K562 (cell line): Measurements from ENCODE around the gene ARMC2. TPM values are rescaled to one million over a fixed set of nuclear protein-coding genes. Genes with fewer than 3 reads are reported as not detected.
"Not testable (repeated sequence)": the region's sequence is repeated elsewhere in the genome, so short reads cannot be mapped to it uniquely, and the experiment has no call there.

ENCODE experiments used
- ATAC-seq: fragments of 200-7000 bp; cut with Tn5 transposase; 3 replicates; pipeline ENCODE4 v1.9.1; 2020; ENCODE audit warnings: moderate library complexity
- BruUV-seq: library from RNA; stranded (reverse); fragments of 400-500 nt; replicated peaks from 2 replicates; lab custom pipeline; 2021; lab: Mats Ljungman, UMichigan
- CTCF ChIA-PET: fragments of 300-600 bp; formaldehyde crosslinking; extraction: SDS; loops from one replicate; lab custom pipeline; 2021; ENCODE audit warnings: low intra/inter-chr PET ratio; lab: Yijun Ruan, JAX
- POLR2A ChIA-PET: fragments of 300-600, 350-650 bp; sonication (Branson Sonifier 250); formaldehyde crosslinking; extraction: SDS; loops from one replicate; lab custom pipeline; 2021; ENCODE audit warnings: antibody characterized with exemption, inconsistent platforms; lab: Yijun Ruan, JAX
- DNase-seq, 4 experiments: peaks; one replicate each; pipeline versions ENCODE4 v3.0.0 to v3.0.0-alpha.2; 2011 to 2018; ENCODE audit warnings: low spot score in 3 of 4, mixed read lengths in 3 of 4; ENCODE audit errors: extremely low read depth in 1 of 4
- FAIRE-seq: peaks from 2 replicates; lab custom pipeline; 2011; peaks lifted over from hg19 to GRCh38; lab: Jason Lieb, UNC
- H2AFZ ChIP-seq: 2 replicates; pipeline ENCODE4 v1.6.0; 2011; ENCODE audit warnings: low read depth, low read length, control low read depth, inconsistent platforms
- H3K27ac ChIP-seq: fragments of 200-600 bp; 3 replicates; pipeline ENCODE4 v1.8.0; 2011; ENCODE audit warnings: low read depth, mild to moderate bottlenecking, control low read depth, inconsistent platforms, low read length, moderate library complexity, mixed read lengths; ENCODE audit errors: extremely low read depth
- H3K27me3 ChIP-seq, 2 experiments: fragments of 300-600 bp in 1 of 2; 2 replicates in 1 of 2; 3 replicates in 1 of 2; pipeline versions ENCODE4 v1.6.0 to v1.8.0; 2011; ENCODE audit warnings: inconsistent platforms in 2 of 2, low read length in 2 of 2, mild to moderate bottlenecking in 1 of 2, mixed read lengths in 1 of 2, moderate library complexity in 1 of 2; ENCODE audit not compliant: control insufficient read depth in 2 of 2, insufficient read depth in 2 of 2
- H3K36me3 ChIP-seq: fragments of 300-600 bp; 3 replicates; pipeline ENCODE4 v1.8.0; 2011; ENCODE audit warnings: mild to moderate bottlenecking, low read length, inconsistent platforms; ENCODE audit not compliant: control insufficient read depth, insufficient read depth
- H3K4me1 ChIP-seq, 2 experiments: fragments of 200-600 bp in 1 of 2; replicated peaks in 1 of 2; 2 replicates in 1 of 2; 3 replicates in 1 of 2; pipeline versions ENCODE4 v1.5.1 to v1.8.0; 2011; ENCODE audit warnings: inconsistent platforms in 2 of 2, low read length in 2 of 2, mild to moderate bottlenecking in 1 of 2, mixed read lengths in 1 of 2, moderate library complexity in 1 of 2; ENCODE audit not compliant: control insufficient read depth in 2 of 2, insufficient read depth in 2 of 2
- H3K4me2 ChIP-seq: 2 replicates; pipeline ENCODE4 v1.6.1; 2011; ENCODE audit warnings: low read length, control low read depth, inconsistent platforms, mixed read lengths; ENCODE audit not compliant: insufficient read depth
- H3K4me3 ChIP-seq: fragments of 200-600 bp; sonication (generic), shearing (Covaris generic); 2 replicates; pipeline ENCODE4 v1.5.1; 2016; ENCODE audit warnings: control low read depth, inconsistent platforms
- H3K79me2 ChIP-seq: fragments of 200-600 bp; 3 replicates; pipeline ENCODE4 v1.8.0; 2011; ENCODE audit warnings: low read length, inconsistent platforms; ENCODE audit not compliant: control insufficient read depth, insufficient read depth
- H3K9ac ChIP-seq, 2 experiments: 2 replicates each; pipeline versions ENCODE4 v1.6.0 to v1.6.1; 2011; ENCODE audit warnings: low read depth in 2 of 2, low read length in 2 of 2, control low read depth in 1 of 2, inconsistent platforms in 1 of 2, mild to moderate bottlenecking in 1 of 2, mixed read lengths in 1 of 2; ENCODE audit not compliant: insufficient read depth in 1 of 2
- H3K9me1 ChIP-seq: one replicate; pipeline ENCODE4 v1.6.0; 2011; ENCODE audit warnings: inconsistent platforms, mild to moderate bottlenecking, low read length, moderate library complexity; ENCODE audit not compliant: control insufficient read depth, insufficient read depth
- H3K9me3 ChIP-seq: replicated peaks from 2 replicates; pipeline ENCODE4 v1.5.1; 2011; ENCODE audit warnings: low read depth, low read length, inconsistent platforms; ENCODE audit not compliant: control insufficient read depth, insufficient read depth
- H4K20me1 ChIP-seq: replicated peaks from 2 replicates; pipeline ENCODE4 v1.6.1; 2011; ENCODE audit warnings: low read length, inconsistent platforms, mixed read lengths; ENCODE audit not compliant: control insufficient read depth, insufficient read depth
- ASH1L ChIP-seq: fragments of 450-650 bp; IDR thresholded peaks from 2 replicates; pipeline ENCODE4 v1.6.1; 2018; ENCODE audit warnings: borderline replicate concordance, mild to moderate bottlenecking, low read depth; ENCODE audit not compliant: partially characterized antibody
- ATF4 ChIP-seq: fragments of 450-650 bp; formaldehyde crosslinking; IDR thresholded peaks from 2 replicates; pipeline ENCODE4 v1.4.0; 2022; ENCODE audit warnings: mild to moderate bottlenecking, moderate library complexity
- BCOR ChIP-seq: fragments of 450-650 bp; IDR thresholded peaks from 2 replicates; pipeline ENCODE4 v1.6.1; 2016
- HMBOX1 ChIP-seq: sonication (generic); IDR thresholded peaks from 2 replicates; pipeline ENCODE4 v1.6.1; 2016
- SMARCB1 ChIP-seq: IDR thresholded peaks from 2 replicates; pipeline ENCODE4 v1.6.1; 2011; ENCODE audit warnings: improper control_type of control experiment, low read depth; ENCODE audit not compliant: insufficient read length
- ZNF146 ChIP-seq: IDR thresholded peaks from one replicate; pipeline ENCODE4 v1.6.1; 2018; ENCODE audit warnings: missing compliant biosample characterization; ENCODE audit not compliant: unreplicated experiment
- ZNF212 ChIP-seq: fragments of 450-650 bp; formaldehyde crosslinking; IDR thresholded peaks from 2 replicates; pipeline ENCODE4 v1.4.0; 2020; ENCODE audit warnings: mild to moderate bottlenecking
- ZNF224 ChIP-seq: sonication (generic); formaldehyde crosslinking; IDR thresholded peaks from 2 replicates; pipeline ENCODE4 v1.8.0; 2022; ENCODE audit warnings: mild to moderate bottlenecking, missing genetic modification reagents
- WGBS: fragments of 100-300 bp; shearing (Covaris generic); methylation state at CpG from one replicate; pipeline ENCODE4 v1.1.6; 2016; ENCODE audit warnings: low coverage, mixed read lengths; ENCODE audit not compliant: insufficient coverage; ENCODE audit errors: missing lambda C conversion rate; 5-methylcytosine and 5-hydroxymethylcytosine counted together
- in situ Hi-C: fragments of 300-500 bp; cut with MboI; formaldehyde crosslinking; loops from 4 replicates; pipeline ENCODE4 v1.15.0; 2018; ENCODE audit warnings: inconsistent platforms, mixed read lengths
- intact Hi-C: fragments of 100-400 bp; cut with micrococcal nuclease; formaldehyde crosslinking; loops from 2 replicates; pipeline ENCODE4 v1.14.2; 2022
- polyA plus RNA-seq, 8 experiments: library from polyadenylated mRNA; depleted of rRNA in 4 of 8; stranded (reverse) in 5 of 8; unstranded in 3 of 8; fragments of >200 nt; fragmentation: Nextera tagmentation in 2 of 8; fragmentation: Illumina TruSeq in 1 of 8; extraction: Ambion mirVana in 2 of 8; extraction: Trizol in 1 of 8; gene quantifications; 2 replicates each; pipeline versions ENCODE4 v1.2.1 to v1.2.3, GENCODE V29; 2011 to 2014; ENCODE audit warnings: inconsistent platforms in 1 of 8, missing spikeins in 1 of 8
- total RNA-seq, 7 experiments: library from RNA; depleted of rRNA in 6 of 7; stranded (reverse); fragments of >200 nt in 6 of 7; fragmentation: Illumina TruSeq in 2 of 7; extraction: Trizol in 2 of 7; gene quantifications; 2 replicates each; pipeline versions ENCODE4 v1.2.1 to v1.2.3, GENCODE V29; 2011 to 2021; ENCODE audit warnings: low replicate concordance in 1 of 7

The ARMC2 gene
- total and polyA plus RNA-seq, 9 of the 15 experiments (the other 6 are each of a cell fraction or from before 2014, with no cell fraction given) = 0.14 to 3.0 (median 0.82) TPM

- no peak for TF ChIP-seq SMARCB1
- TF ChIP-seq HMBOX1 = no peak
- TF ChIP-seq ATF4 (CRISPR knock-in tag) = no peak
- no peak for TF ChIP-seq ZNF212 (CRISPR knock-in tag)
- no peak for TF ChIP-seq ZNF224 (CRISPR knock-in tag)
- no peak for TF ChIP-seq ASH1L
Observed at GRCh38 chr6:108888745-108889144, 40.5 kb downstream of the ARMC2 start (continued).

GRCh38 chr6:108890898-108891297 is 42.7 kb downstream of the ARMC2 start:
- H2AFZ ChIP-seq, H4K20me1 ChIP-seq, H3K9me1 ChIP-seq, H3K4me1 ChIP-seq, POLR2A ChIA-PET, H3K4me2 ChIP-seq, ATAC-seq, H3K9ac ChIP-seq, DNase-seq, H3K79me2 ChIP-seq, H3K27ac ChIP-seq, FAIRE-seq, BruUV-seq, H3K9me3 ChIP-seq, H3K4me3 ChIP-seq, H3K36me3 ChIP-seq: not testable (repeated sequence)
- H3K27me3 ChIP-seq = peaks cover 0 to 13% of the 10 kb centered on the region in 2 experiments; a peak in 3 of 5 replicates
- WGBS = 39% methylated on average over 5 of the region's 5 CpGs
- TF ChIP-seq ZNF146 (CRISPR knock-in tag) = peak; percentile 92
- TF ChIP-seq BCOR = 0 out of 2 replicates have a peak, but pooled peaks have one; percentile 21
- in situ Hi-C loops = loop anchor here (5.0 kb wide), 1 partner anchor 349 kb away; no protein-coding TSS in a partner anchor
- CTCF ChIA-PET = interaction anchor here (0.7 kb wide), 1 partner anchor 349 kb away, joined by 3 read pairs; no protein-coding TSS in a partner anchor
- intact Hi-C loops = loop anchor here (10.0 kb wide), 1 partner anchor 106 kb away; no protein-coding TSS in a partner anchor
